Cardiac muscle cell (in vitro differentiated cells and primary cell): ENCODE measurements around the gene SPTB. TPM values are rescaled to one million over a fixed set of nuclear protein-coding genes. Genes with fewer than 3 reads are reported as not detected.

Experiments
- DNase-seq, 2 donors: peaks; one replicate each; pipeline versions ENCODE4 v3.0.0 to v3.0.0-alpha.2; 2010 to 2017; ENCODE audit warnings: low read depth in 1 of 2, low spot score in 1 of 2
- H3K27ac ChIP-seq: fragments of 200-600 bp; sonication (generic); 2 replicates; pipeline ENCODE4 v1.5.1; 2016
- H3K27me3 ChIP-seq: fragments of 200-600 bp; sonication (generic); 2 replicates; pipeline ENCODE4 v1.6.0; 2016; ENCODE audit warnings: control low read depth
- H3K36me3 ChIP-seq: fragments of 200-600 bp; sonication (generic); 2 replicates; pipeline ENCODE4 v1.5.1; 2016; ENCODE audit warnings: control low read depth
- H3K4me1 ChIP-seq: fragments of 200-600 bp; sonication (generic); 2 replicates; pipeline ENCODE4 v1.8.1; 2017; ENCODE audit warnings: low read depth, mild to moderate bottlenecking, mixed run types
- H3K4me3 ChIP-seq: fragments of 200-600 bp; sonication (generic); 2 replicates; pipeline ENCODE4 v1.5.1; 2016; ENCODE audit warnings: mild to moderate bottlenecking
- H3K9me3 ChIP-seq: fragments of 200-600 bp; sonication (generic); 2 replicates; pipeline ENCODE4 v1.5.1; 2017; ENCODE audit warnings: low read depth, mild to moderate bottlenecking, control low read depth
- polyA plus RNA-seq: library from polyadenylated mRNA; unstranded; fragments of >200 nt; fragmentation: Nextera tagmentation; extraction: Ambion mirVana; gene quantifications from 2 replicates; pipeline ENCODE4 v1.2.1, GENCODE V29; 2016
- total RNA-seq: library from RNA; depleted of rRNA; stranded (reverse); fragments of >200 nt; gene quantifications from 2 replicates; pipeline ENCODE4 v1.2.3, GENCODE V29; 2016
- TF ChIP-seq, protein P1 (sequence below): IDR thresholded peaks from 2 replicates; pipeline ENCODE4 v1.5.1; 2012; ENCODE audit warnings: low read depth, mild to moderate bottlenecking, low read length

The SPTB gene
- total and polyA plus RNA-seq, 2 experiments from 2014 or later, result 9.2 to 9.9 TPM

- no peaks in the 10 kb centered on the region for H3K27me3 ChIP-seq
- TF ChIP-seq, protein P1, sequence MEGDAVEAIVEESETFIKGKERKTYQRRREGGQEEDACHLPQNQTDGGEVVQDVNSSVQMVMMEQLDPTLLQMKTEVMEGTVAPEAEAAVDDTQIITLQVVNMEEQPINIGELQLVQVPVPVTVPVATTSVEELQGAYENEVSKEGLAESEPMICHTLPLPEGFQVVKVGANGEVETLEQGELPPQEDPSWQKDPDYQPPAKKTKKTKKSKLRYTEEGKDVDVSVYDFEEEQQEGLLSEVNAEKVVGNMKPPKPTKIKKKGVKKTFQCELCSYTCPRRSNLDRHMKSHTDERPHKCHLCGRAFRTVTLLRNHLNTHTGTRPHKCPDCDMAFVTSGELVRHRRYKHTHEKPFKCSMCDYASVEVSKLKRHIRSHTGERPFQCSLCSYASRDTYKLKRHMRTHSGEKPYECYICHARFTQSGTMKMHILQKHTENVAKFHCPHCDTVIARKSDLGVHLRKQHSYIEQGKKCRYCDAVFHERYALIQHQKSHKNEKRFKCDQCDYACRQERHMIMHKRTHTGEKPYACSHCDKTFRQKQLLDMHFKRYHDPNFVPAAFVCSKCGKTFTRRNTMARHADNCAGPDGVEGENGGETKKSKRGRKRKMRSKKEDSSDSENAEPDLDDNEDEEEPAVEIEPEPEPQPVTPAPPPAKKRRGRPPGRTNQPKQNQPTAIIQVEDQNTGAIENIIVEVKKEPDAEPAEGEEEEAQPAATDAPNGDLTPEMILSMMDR, result no peak
- DNase-seq, result no peak
- H3K9me3 ChIP-seq, result no peaks in the 10 kb centered on the region
- H3K4me1 ChIP-seq, result peaks cover 33% of the 10 kb centered on the region
- peaks cover 11% of the 10 kb centered on the region for H3K36me3 ChIP-seq
- H3K4me3 ChIP-seq, result no peak overlapping the region
- peak overlapping the region; percentile 87 for H3K27ac ChIP-seq
These were observed 153.2 kb downstream of the SPTB start for GRCh38 chr14:64726585-64726890.

- no peak overlapping the region for H3K4me3 ChIP-seq
- DNase-seq, result no peak
- H3K36me3 ChIP-seq, result peaks cover 7% of the 10 kb centered on the region
- H3K9me3 ChIP-seq, result no peaks in the 10 kb centered on the region
- TF ChIP-seq, protein P1, result no peak
- no peaks in the 10 kb centered on the region for H3K27me3 ChIP-seq
- peak overlapping the region; percentile 87 for H3K27ac ChIP-seq
- H3K4me1 ChIP-seq, result peaks cover 33% of the 10 kb centered on the region
These were observed 153.7 kb downstream of the SPTB start for GRCh38 chr14:64725879-64726584.

DNA sequence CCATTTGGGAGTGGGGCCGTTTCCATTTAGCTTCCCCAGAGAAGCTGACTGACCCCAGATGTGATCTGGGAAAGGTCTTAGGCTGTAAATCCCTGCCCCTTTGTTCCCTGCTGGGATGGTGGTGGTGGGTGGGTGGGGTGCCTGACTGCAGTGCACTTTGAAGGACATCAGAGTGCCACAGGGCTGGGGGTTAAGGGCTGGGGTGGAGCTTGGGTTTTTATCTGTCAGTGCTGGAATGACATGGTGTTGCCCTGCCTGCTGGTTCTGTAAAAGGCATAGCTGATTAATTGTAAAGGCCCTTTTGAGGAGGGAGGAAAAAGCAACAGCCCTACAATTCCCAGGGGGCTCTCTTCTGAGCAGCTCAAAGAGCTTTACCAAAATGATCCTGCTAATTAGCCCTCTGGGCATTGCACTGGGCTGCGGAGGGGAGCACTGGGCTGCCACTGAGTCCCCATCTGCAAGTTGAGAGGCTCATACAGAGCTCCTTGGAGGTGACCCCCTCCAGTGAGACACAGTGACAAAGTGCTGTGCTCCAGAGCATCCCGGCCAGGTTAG, 154.4 kb downstream of the SPTB start:
- TF ChIP-seq, protein P1, result no peak
- Histone ChIP-seq H3K9me3 (no peaks in the 10 kb centered on the region), H3K4me1 (peaks cover 33% of the 10 kb centered on the region), H3K4me3 (no peak overlapping the region), H3K36me3 (peaks cover 5% of the 10 kb centered on the region), H3K27ac (peak overlapping the region; percentile 87), H3K27me3 (no peaks in the 10 kb centered on the region)
- peak in 1 of 2 donors; percentile 63 for DNase-seq

GRCh38 chr14:64724578-64724930, 155.2 kb downstream of the SPTB start:
- no peak for DNase-seq
- Histone ChIP-seq H3K4me3 (no peak overlapping the region), H3K36me3 (peaks cover 5% of the 10 kb centered on the region), H3K27me3 (no peaks in the 10 kb centered on the region), H3K27ac (peak overlapping the region; percentile 87), H3K9me3 (no peaks in the 10 kb centered on the region), H3K4me1 (peaks cover 33% of the 10 kb centered on the region)
- TF ChIP-seq, protein P1, result no peak

GRCh38 chr14:64723691-64724577, 155.8 kb downstream of the SPTB start:
- peaks cover 33% of the 10 kb centered on the region for H3K4me1 ChIP-seq
- TF ChIP-seq, protein P1, result no peak
- H3K27me3 ChIP-seq, result no peaks in the 10 kb centered on the region
- DNase-seq, result peak in 1 of 2 donors; percentile 66
- H3K27ac ChIP-seq, result peak overlapping the region; percentile 87
- H3K4me3 ChIP-seq, result no peak overlapping the region
- H3K9me3 ChIP-seq, result no peaks in the 10 kb centered on the region
- peaks cover 4% of the 10 kb centered on the region for H3K36me3 ChIP-seq
